Ovary (tissue), 9 donors: ENCODE data around the gene GOLT1A. TPM values are rescaled to one million over a fixed set of nuclear protein-coding genes. Genes with fewer than 3 reads are reported as not detected.

ENCODE experiments used
- DNase-seq, 5 donors: peaks; one replicate each; pipeline ENCODE4 v3.0.0-alpha.2; 2019 to 2020
- H3K27ac ChIP-seq, 2 donors: fragments of 200-600 bp; one replicate each; pipeline versions ENCODE4 v1.5.1 to v1.8.0; 2019 to 2022
- H3K27me3 ChIP-seq: fragments of 200-600 bp; one replicate; pipeline ENCODE4 v1.8.0; 2022
- H3K36me3 ChIP-seq: fragments of 200-600 bp; sonication (generic); one replicate; pipeline ENCODE4 v1.5.1; 2019
- H3K4me1 ChIP-seq: one replicate; pipeline ENCODE4 v1.8.1; 2013; ENCODE audit warnings: mild to moderate bottlenecking, moderate library complexity; ENCODE audit not compliant: insufficient read depth
- H3K4me3 ChIP-seq: fragments of 200-600 bp; sonication (generic); one replicate; pipeline ENCODE4 v1.5.1; 2017
- H3K9me3 ChIP-seq, 2 donors: fragments of 200-600 bp in 1 of 2; sonication (generic) in 1 of 2; one replicate each; pipeline versions ENCODE4 v1.5.1 to v1.8.1; 2013 to 2019; ENCODE audit warnings: mild to moderate bottlenecking in 1 of 2, moderate library complexity in 1 of 2
- EP300 ChIP-seq: sonication (generic); formaldehyde crosslinking; IDR thresholded peaks from one replicate; pipeline ENCODE4 v1.6.1; 2017; ENCODE audit warnings: antibody characterized with exemption
- POLR2A ChIP-seq: fragments of 450-650 bp; IDR thresholded peaks from one replicate; pipeline ENCODE4 v1.6.1; 2017; ENCODE audit warnings: antibody characterized with exemption, mild to moderate bottlenecking, moderate library complexity
- WGBS, 3 donors: extraction: QIAGEN DNeasy Blood & Tissue Kit in 1 of 3; methylation state at CpG; one replicate each; pipeline versions ENCODE4 v1.1.5 to v1.1.7; 2013 to 2017; 5-methylcytosine and 5-hydroxymethylcytosine counted together
- intact Hi-C, 4 donors: fragments of 100-400 bp; cut with DNase I; formaldehyde crosslinking; loops; one replicate each; pipeline versions ENCODE4 v1.11.0 to v1.15.1; 2022 to 2023
- polyA plus RNA-seq, 2 donors: library from polyadenylated mRNA; stranded (reverse); fragments of 200-250 nt in 1 of 2; fragments of 350-450 nt in 1 of 2; fragmentation: Illumina TruSeq in 1 of 2; extraction: RNeasy Lipid Tissue Mini Kit (QIAGEN cat#74804) in 1 of 2; gene quantifications; one replicate each; pipeline ENCODE4 v1.2.3, GENCODE V29; 2013 to 2014
- total RNA-seq, 7 donors: library from RNA; depleted of rRNA in 2 of 7; stranded (reverse); fragments of >200 nt in 2 of 7; fragmentation: NEBNext Ultra II Directional in 3 of 7; extraction: Animal tissue kit (Norgen Biotek cat#: 25700) in 3 of 7; gene quantifications; one replicate each; pipeline versions ENCODE4 v1.1.0 to v1.2.4, GENCODE V29; 2016 to 2023
- TF ChIP-seq, protein P1 (sequence below), 3 donors: fragments of 450-650 bp in 2 of 3; fragments of 200-600 bp in 1 of 3; IDR thresholded peaks; one replicate each; pipeline versions ENCODE4 v1.5.1 to v1.8.0; 2016 to 2022; ENCODE audit warnings: antibody characterized with exemption in 3 of 3, mild to moderate bottlenecking in 1 of 3
- donor health status: DM: no; HTN: no; CAD: no; lungs with moderate emphysema.
- donor health status: DM: no; HTN: no; CAD: no.
- donor health status: Bipolar disorder and iron deficiency.
- donor health status: DM: yes; HTN: yes; CAD: no.
- donor health status: DM: no; HTN: no; CAD: no.
- donor health status: DM: yes; HTN: yes; CAD: no.

Gene GOLT1A
- total and polyA plus RNA-seq, 9 donors = 0.27 to 3.9 (median 0.41) TPM; not detected in 6

DNA sequence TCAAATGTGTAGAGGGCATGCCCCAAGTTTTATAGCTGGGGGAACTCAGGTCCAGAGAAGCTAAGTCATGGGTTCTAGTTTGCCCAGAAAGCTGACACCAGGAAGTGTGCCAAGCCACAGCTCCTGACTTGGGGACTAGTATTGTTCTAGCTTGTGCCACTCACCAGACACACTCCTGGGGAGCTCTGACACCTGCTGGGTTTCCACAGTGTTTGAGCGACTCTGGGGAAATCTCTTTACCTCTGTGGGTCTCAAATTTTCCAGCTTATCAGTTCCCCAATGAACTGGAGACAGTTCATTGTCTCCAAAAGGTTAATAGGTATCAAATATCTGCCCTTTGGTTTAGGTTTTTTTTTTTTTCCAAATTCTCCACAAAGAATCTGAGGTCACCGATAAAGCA is 21.7 kb downstream of the GOLT1A start:
- H3K4me3 ChIP-seq = no peak overlapping the region
- H3K4me1 ChIP-seq = peaks cover 3% of the 10 kb centered on the region
- no peaks in the 10 kb centered on the region for H3K9me3 ChIP-seq
- no peak overlapping the region for H3K27ac ChIP-seq
- TF ChIP-seq, protein P1, sequence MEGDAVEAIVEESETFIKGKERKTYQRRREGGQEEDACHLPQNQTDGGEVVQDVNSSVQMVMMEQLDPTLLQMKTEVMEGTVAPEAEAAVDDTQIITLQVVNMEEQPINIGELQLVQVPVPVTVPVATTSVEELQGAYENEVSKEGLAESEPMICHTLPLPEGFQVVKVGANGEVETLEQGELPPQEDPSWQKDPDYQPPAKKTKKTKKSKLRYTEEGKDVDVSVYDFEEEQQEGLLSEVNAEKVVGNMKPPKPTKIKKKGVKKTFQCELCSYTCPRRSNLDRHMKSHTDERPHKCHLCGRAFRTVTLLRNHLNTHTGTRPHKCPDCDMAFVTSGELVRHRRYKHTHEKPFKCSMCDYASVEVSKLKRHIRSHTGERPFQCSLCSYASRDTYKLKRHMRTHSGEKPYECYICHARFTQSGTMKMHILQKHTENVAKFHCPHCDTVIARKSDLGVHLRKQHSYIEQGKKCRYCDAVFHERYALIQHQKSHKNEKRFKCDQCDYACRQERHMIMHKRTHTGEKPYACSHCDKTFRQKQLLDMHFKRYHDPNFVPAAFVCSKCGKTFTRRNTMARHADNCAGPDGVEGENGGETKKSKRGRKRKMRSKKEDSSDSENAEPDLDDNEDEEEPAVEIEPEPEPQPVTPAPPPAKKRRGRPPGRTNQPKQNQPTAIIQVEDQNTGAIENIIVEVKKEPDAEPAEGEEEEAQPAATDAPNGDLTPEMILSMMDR (IDR thresholded peaks at IDR 0.05) = no peak
- TF ChIP-seq POLR2A = no peak
- TF ChIP-seq EP300 = no peak
- no peak for DNase-seq
- intact Hi-C loops = no loop called here
- 90 to 98% (median 97%) methylated on average over 2 of the region's 2 CpGs for WGBS, 3 donors
- no peaks in the 10 kb centered on the region for H3K36me3 ChIP-seq
- H3K27me3 ChIP-seq = no peaks in the 10 kb centered on the region

DNA sequence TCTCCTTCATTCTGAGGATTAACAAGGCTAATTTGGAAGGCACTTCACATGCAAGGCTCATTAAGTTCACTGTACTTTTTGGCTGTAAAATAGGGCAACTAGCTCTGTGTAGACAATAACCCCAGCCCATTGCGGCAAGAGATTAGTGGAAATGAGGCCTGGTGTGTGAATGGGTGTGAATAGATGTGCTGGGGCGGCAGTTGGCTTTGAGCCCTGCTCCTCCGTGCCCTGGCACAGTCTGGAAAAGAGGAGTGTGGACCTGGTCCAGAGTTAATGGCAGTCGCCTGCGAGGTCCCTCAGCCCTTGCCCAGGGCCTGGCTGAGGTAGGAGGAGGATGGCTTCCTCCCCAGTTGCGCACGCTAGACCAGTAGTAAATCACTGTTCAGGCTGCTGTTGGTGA is 22.3 kb downstream of the GOLT1A start:
- intact Hi-C loops = no loop called here
- Histone ChIP-seq H3K27ac (no peak overlapping the region), H3K4me3 (no peak overlapping the region), H3K36me3 (no peaks in the 10 kb centered on the region), H3K27me3 (no peaks in the 10 kb centered on the region), H3K9me3 (no peaks in the 10 kb centered on the region), H3K4me1 (peaks cover 3% of the 10 kb centered on the region)
- TF ChIP-seq EP300 = no peak
- TF ChIP-seq, protein P1 (IDR thresholded peaks at IDR 0.05) = no peak
- TF ChIP-seq POLR2A = no peak
- WGBS, 3 donors = 80 to 94% (median 83%) methylated on average over 7 of the region's 7 CpGs
- DNase-seq = peak in 1 of 5 donors; percentile 35

DNA sequence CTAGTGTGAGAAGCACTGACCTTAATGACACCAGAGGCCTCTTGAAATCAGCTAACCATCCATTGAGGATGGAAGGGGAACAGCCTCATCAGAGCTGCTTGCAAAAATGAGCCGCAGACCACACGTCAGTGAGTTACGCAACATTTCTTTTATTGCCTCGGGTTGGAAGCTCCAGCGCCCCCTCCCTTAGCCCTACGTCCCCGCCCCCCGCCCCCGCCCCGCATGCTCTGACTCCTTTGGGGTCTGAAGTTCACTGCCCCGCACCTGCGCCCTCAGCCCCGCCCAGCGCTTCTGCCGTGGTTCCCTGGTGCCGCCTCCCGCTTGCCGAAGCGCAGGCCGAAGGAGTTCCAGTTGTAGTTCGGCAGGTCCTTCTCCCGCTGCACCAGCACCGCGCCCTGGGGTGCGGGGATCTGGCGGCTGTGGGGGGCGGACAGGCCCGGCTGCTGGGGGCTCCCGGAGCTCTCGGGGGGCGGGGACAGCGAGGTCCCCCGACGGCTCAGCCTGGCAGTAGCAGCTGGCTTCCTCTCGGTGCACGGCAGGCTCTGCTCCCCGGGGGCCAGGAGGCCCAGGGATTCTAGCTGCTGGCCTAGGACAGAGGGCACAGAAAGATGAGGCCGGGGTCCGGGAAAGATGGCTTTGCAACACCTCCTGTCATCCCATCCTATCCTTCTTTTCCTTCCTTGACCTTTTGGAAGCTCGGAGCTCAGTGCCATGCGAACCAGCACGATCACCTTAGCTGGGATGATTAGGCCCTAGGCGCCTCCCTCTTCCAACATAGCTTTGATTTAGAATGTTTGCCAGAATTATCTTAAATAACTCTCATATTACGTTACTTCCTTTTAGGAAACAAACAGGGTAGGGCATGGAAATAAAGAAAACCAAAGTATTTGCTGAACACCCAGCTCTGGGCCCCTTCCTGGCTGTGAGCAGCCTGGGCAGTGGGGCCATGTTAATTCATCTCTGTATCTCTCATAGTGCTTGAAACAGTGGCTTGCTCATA is 23.3 kb downstream of the GOLT1A start:
- WGBS, 3 donors = 16 to 28% (median 21%) methylated on average over 23 to 43 of the region's 44 CpGs

DNA sequence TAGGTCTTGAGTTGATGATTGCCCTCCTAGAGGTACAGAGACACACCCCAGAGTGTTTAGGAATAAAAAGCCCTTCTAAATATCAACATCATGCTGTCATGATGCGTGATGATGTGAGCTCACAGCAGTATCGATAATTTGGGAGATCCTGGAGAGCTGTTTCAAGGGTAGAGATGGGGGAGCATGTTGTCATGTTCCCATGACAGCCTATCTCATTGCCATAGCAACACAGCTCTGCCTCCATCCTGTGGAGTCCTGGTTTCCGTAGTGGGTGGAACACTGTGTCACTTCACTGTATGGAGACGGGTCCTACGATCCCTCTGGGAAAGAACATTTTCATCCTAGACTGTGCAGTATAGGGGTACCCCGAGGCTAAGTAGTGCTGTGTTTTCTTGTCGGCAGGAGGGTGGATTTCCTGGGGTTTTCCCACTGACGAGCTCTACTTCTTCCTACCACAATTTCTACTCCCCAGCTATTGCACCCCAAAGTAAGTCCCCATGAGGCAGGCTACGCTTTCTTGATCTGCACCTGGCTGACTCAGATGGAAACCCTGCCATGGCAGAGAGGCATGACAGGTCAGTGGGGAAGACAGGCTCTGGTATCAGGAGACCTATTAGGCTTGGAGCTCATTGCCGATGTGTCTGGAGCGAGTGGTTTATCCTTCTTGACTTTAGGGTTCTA is 24.7 kb downstream of the GOLT1A start:
- no peak overlapping the region for H3K27ac ChIP-seq
- intact Hi-C loops = no loop called here
- no peaks in the 10 kb centered on the region for H3K9me3 ChIP-seq
- H3K4me1 ChIP-seq = peaks cover 3% of the 10 kb centered on the region
- DNase-seq = peak in 1 of 5 donors; percentile 9
- TF ChIP-seq POLR2A = no peak
- no peak for TF ChIP-seq EP300
- TF ChIP-seq, protein P1 (IDR thresholded peaks at IDR 0.05) = no peak
- no peak overlapping the region for H3K4me3 ChIP-seq
- H3K36me3 ChIP-seq = no peaks in the 10 kb centered on the region
- WGBS, 3 donors = 84 to 88% (median 84%) methylated on average over 11 of the region's 11 CpGs
- no peaks in the 10 kb centered on the region for H3K27me3 ChIP-seq

More for the DNA sequence above, 23.3 kb downstream of the GOLT1A start:
- Histone ChIP-seq H3K9me3 (no peaks in the 10 kb centered on the region), H3K36me3 (no peaks in the 10 kb centered on the region), H3K4me1 (peaks cover 3% of the 10 kb centered on the region), H3K27me3 (no peaks in the 10 kb centered on the region), H3K27ac (peak overlapping the region; percentile 73), H3K4me3 (no peak overlapping the region)
- intact Hi-C loops = no loop called here
- peak; percentile 51 to 73 (median 69) for DNase-seq
- TF ChIP-seq POLR2A = no peak
- TF ChIP-seq, protein P1 (IDR thresholded peaks at IDR 0.05) = no peak
- TF ChIP-seq EP300 = no peak
